Left forelimb (tissue), 1 donor: Measurements from ENCODE around the gene TNFSF18.
"Not testable (repeated sequence)": the region's sequence is repeated elsewhere in the genome, so short reads cannot be mapped to it uniquely, and the experiment has no call there.

ENCODE experiments used
- DNase-seq: peaks from one replicate; pipeline ENCODE4 v3.0.0-alpha.2; 2018; ENCODE audit warnings: low spot score

Gene TNFSF18

DNA sequence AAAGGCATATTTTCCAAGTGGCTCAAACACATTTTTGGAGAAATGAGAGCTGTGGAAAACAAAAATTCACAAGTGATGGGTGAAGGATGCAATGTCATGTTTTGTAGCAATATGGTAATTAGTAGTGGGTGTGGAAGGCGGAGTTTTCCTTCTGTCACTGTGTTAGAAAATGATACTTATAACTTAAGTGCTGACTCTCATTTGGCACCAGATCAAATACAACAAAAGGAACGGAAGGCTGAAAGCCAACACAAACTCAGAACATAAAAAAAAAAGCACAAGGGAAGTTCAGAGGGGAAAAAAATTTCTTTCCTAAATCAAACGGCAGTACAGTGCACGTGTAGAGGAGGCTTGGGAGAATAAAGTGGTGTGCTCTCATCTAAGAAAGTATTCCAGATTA, at the start of gene TNFSF18:
Gene TNFSF18, minus strand, starts transcription at position 77 of the 400 bp plus-strand sequence. Its CDS starts 45 bp downstream, at position 32.
- no peak for DNase-seq

DNA sequence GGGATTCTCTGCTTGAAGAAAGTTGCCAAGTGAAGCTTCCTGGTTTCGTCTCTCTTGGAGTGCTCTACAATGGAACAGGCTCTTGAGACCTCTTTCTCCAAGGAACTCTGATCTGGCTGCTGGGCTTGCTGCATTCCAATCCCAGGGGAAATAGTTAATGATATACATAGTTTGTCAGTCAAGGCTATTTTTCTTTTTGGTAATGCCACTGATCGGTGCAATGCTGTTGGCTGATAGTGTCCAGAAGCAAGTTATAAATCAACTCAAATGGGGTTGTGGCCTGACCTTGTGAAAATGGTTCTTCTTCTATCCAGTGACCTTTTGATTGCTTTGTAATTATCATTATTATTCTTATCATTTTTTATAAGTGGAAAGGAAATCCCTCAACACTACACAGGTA, 48.4 kb upstream of the TNFSF18 start:
- DNase-seq: no peak

GRCh38 chr1:173098117-173098516, 47.4 kb upstream of the TNFSF18 start:
- DNase-seq: no peak

GRCh38 chr1:173097001-173097400, 46.3 kb upstream of the TNFSF18 start:
- no peak for DNase-seq

- DNase-seq: no peak
These were observed 44.9 kb upstream of the TNFSF18 start for GRCh38 chr1:173095632-173096031.

DNA sequence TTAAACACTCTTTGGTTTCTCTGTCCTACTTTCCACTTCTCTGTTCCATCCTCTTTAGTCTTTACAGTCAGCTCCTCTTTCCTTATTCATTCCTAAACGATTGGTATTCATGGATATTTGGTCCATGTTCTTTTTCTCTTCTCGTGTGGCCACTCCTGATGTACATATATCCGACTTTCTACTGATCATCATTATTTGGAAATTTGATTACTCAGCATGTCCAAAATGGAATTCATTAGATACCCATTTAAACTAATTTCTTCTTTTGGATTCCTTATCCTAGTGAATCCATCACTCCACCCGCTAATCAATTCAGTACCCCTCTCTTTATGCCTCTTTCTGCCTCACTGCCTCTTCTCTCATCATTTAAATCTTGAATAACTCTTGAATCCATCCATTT, 43.8 kb upstream of the TNFSF18 start:
- DNase-seq: no peak

DNA sequence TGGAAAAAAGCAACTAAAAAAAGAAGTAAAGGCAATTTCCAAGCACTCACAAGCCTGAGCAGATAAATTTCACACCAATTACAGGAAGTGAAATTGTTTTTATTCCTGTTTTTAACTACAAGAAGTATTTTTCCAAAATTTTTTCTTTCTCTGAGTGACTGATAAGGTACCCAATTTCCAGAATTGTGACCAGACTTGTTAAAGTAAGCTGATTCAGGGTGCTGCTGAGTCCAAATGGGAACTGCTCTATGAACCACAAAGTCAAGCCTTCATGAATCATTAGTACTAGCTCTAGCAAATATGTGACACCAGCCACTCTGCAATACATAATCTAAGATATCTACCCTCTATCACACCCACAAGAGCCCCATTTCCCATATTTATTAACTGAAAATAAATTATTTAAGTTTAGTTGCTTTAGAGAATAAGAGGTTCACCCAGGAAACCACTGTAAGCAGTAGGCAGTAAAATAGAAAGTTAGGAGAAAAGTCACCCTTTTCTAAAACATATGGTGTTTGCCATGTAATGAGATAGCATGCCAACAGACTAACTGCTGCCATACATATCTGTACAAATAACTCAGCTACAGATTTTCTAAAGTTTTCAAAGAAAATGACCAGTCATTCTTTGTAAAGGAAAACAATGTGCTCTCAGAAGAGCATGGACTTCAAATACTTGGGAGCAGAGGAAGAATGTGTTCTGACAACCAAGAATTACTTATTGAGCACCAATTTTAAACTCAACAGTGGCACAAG, 43.1 kb upstream of the TNFSF18 start:
- no peak for DNase-seq

DNA sequence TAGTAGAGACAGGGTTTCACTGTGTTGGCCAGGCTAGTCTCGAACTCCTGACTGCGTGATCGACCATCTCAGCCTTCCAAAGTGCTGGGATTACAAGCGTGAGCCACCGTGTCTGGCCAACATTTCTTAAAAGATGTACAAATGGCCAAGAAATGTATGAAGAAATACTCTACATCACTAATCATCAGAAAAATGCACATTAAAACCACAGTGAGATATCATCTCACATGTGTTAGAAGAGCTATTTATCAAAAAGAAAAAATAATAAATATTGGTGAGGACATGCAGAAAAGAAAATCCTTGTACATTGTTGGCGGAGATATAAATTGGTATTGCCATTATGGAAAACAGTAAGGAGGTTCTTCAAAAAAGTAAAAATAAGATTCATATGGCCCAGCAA, 33.6 kb upstream of the TNFSF18 start:
- DNase-seq: no peak

DNA sequence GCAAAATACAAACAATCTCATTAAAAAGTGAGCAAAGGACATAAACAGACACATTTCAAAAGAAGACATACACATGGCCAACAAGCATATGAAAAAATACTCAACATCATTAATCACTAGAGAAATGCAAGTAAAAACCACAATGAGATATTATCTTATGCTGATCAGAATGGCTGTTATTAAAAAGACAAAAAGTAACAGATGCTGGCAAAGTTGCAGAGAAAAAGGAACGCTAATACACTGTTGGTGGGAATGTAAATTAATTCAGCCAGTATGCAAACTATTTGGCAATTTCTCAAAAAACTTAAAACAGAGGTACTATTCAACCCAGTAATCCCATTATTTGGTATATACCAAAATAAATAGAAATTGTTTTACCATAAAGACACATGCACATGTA, 32.2 kb upstream of the TNFSF18 start:
- DNase-seq: no peak

DNA sequence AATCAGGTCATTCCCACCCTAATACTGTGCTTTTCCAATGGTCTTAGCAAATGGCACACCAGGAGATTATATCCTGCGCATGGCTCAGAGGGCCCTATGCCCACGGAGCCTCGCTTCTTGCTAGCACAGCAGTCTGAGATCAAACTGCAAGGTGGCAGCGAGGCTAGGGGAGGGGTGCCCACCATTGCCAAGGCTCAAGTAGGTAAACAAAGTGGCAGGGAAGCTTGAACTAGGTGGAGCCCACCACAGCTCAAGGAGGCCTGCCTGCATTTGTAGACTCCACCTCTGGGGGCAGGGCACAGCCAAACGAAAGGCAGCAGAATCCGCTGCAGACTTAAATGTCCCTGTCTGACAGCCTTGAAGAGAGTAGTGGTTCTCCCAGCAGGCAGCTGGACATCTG, 23.5 kb upstream of the TNFSF18 start:
- DNase-seq: not testable (repeated sequence)

DNA sequence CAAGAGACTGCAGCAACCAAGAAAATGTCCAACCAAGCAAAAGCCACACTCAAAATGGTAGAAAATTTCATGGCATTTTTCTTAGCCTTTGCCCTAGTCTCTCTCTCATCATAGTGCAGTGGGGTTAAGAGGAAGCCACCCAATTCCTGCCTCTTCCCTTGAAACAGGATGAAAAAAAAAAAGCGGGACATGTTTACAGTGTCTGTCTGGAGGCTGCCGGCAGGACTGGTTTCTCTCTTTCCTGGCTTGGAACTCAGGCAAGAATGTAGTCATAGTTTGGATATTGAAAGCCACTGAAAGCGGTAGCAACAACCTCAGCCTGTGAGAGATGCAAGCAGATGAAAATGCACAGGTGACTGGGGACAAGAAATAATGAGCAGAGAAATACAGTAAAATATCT, 13.3 kb upstream of the TNFSF18 start:
- no peak for DNase-seq

GRCh38 chr1:173063171-173063570, 12.4 kb upstream of the TNFSF18 start:
- DNase-seq: no peak

- DNase-seq: no peak
These were observed 11.6 kb upstream of the TNFSF18 start for GRCh38 chr1:173062150-173062938.

DNA sequence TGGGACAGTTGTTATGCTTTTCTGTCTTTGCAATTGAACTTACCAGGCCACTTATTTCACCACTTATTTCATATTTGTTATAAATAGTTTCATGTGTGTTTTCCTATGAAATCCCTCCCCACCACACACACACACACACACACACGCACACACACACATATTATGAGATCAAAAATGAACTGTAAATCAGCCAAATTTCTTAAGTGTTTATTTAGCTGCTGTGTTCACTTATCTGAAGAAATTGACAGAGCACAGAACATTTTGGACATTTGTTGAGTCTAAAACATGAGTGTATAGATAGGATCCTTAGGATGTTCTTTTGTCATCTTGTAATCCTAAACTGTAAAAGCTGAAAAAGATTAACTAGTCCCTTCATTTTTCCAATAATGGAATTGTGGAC, 7.8 kb upstream of the TNFSF18 start:
- no peak for DNase-seq

- no peak for DNase-seq
These were observed 7.2 kb upstream of the TNFSF18 start for GRCh38 chr1:173057984-173058383.

GRCh38 chr1:173056365-173056764, 5.6 kb upstream of the TNFSF18 start:
- no peak for DNase-seq

GRCh38 chr1:173052681-173053196, 2.0 kb upstream of the TNFSF18 start:
- no peak for DNase-seq

GRCh38 chr1:173049322-173049633, 1.5 kb downstream of the TNFSF18 start:
- DNase-seq: no peak

DNA sequence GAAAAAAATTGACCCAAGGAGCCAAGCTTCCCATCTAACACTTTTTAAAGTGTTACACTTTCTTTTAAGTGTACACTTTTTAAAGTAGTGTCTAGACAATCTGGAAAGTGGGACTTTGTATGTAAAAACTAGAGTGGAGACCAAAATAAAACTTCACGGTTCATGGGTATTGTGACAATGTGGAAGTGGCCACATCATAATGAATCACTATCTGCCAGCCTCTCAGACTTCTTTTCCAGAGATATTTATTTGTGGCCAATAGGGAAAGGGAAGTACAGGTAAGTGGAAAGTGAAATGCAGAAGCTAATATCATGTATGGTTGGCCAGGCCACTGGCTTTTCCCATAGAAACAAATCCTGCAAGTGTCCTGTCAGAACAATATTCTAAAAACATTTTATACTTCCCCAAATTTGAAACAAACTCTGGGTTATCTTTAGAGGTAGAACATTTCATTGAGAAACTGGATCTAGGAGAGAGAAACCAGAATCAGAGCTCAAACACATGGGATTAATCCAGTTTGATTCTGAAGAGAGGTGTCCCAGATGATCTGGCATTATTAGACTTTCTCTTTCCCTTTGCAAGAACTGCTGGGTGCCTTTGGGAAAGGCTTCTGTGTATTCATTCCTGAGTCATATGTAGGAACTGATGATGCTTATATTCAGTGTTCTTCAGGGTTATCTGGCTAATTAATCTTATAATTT, 2.0 kb downstream of the TNFSF18 start:
- no peak for DNase-seq

DNA sequence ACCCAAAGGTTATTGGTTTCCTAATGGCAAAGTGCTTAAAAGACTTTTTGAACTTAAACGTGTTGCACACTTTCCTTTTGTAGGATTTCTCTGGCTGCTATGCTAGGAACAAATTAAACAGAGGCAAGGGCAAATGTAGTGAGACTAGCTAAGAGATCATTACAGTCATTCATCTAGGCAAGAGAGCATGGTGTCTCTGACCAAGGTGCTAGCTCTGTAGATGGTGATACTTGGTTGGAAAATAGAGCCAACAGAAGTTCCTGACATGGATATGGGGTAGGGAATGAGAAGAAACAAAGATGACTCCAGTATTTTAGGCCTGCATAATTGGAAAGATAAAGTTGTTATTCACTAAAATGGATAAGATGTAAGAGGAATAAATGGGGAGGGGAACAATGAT, 6.1 kb downstream of the TNFSF18 start:
- no peak for DNase-seq

DNA sequence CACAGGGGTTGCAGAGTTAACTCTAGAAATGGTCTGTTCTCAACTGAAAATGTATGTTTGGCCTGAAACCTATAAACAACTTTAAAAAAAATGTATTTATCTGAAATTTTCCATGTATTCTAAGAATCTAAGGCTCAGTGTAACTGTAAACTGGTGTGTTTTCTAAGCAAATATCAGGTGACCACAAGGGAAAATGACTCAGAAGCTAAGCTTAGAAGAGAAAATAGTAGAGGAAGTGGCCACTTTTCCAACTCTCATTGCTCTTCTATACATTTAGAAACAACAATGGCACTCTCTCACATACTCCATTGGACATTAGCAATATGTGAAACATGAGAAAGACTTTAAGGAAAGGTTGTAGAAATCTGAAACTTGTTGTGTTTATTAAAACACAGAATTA, 7.5 kb downstream of the TNFSF18 start:
- DNase-seq: no peak

- no peak for DNase-seq
These were observed 7.9 kb downstream of the TNFSF18 start for GRCh38 chr1:173042806-173043205.

GRCh38 chr1:173039626-173040025, 11.1 kb downstream of the TNFSF18 start:
- DNase-seq: no peak
